B cell (primary cell): Measurements from ENCODE around the gene HAPSTR1. TPM values are rescaled to one million over a fixed set of nuclear protein-coding genes. Genes with fewer than 3 reads are reported as not detected.

ENCODE experiments used
- ATAC-seq: fragments of 200-7000 bp; cut with Tn5 transposase; one replicate; pipeline ENCODE4 v1.10.0; 2021; ENCODE audit warnings: low read depth, mild to moderate bottlenecking, moderate number of reproducible peaks, moderate library complexity
- CTCF ChIA-PET: fragments of 350-600 bp; sonication (Branson Sonifier 250); formaldehyde crosslinking; loops from one replicate; lab custom pipeline; 2021; ENCODE audit warnings: antibody characterized with exemption, inconsistent platforms; lab: Charles Lee
- POLR2A ChIA-PET: fragments of 350-600 bp; sonication (Branson Sonifier 250); formaldehyde crosslinking; loops from one replicate; lab custom pipeline; 2021; ENCODE audit warnings: antibody characterized with exemption; lab: Charles Lee
- DNase-seq: peaks from one replicate; pipeline ENCODE4 v3.0.0; 2013
- H2AFZ ChIP-seq: 2 replicates; pipeline ENCODE4 v1.6.1; 2012; ENCODE audit warnings: mild to moderate bottlenecking, low read depth, low read length; ENCODE audit not compliant: insufficient read depth, poor library complexity, severe bottlenecking
- H3K27ac ChIP-seq, 2 donors: 1 replicate in 1 of 2; 2 replicates in 1 of 2; pipeline ENCODE4 v1.5.1; 2012 to 2013; ENCODE audit warnings: low read length in 2 of 2, mild to moderate bottlenecking in 2 of 2, moderate library complexity in 1 of 2
- H3K27me3 ChIP-seq, 4 experiments: fragments of 200-600 bp in 1 of 4; sonication (generic) in 1 of 4; replicated peaks in 1 of 4; 1 replicate in 2 of 4; 2 replicates in 2 of 4; pipeline versions ENCODE4 v1.6.1 to v1.7.0; 2013 to 2016; ENCODE audit warnings: low read length in 3 of 4, mild to moderate bottlenecking in 2 of 4, mixed read lengths in 1 of 4, moderate library complexity in 1 of 4; ENCODE audit not compliant: insufficient read depth in 4 of 4, control insufficient read depth in 3 of 4; ENCODE audit errors: control extremely low read depth in 1 of 4
- H3K36me3 ChIP-seq, 2 experiments: replicated peaks in 1 of 2; 1 replicate in 1 of 2; 2 replicates in 1 of 2; pipeline versions ENCODE4 v1.6.1 to v1.7.1; 2013; ENCODE audit warnings: low read length in 1 of 2; ENCODE audit not compliant: insufficient read depth in 2 of 2, control insufficient read depth in 1 of 2; ENCODE audit errors: control extremely low read depth in 1 of 2, extremely low read depth in 1 of 2
- H3K4me1 ChIP-seq, 2 donors: fragments of 200-600 bp in 1 of 2; sonication (generic) in 1 of 2; 1 replicate in 1 of 2; 2 replicates in 1 of 2; pipeline versions ENCODE4 v1.5.1 to v1.6.1; 2013 to 2017; ENCODE audit warnings: low read length in 2 of 2; ENCODE audit not compliant: control insufficient read depth in 2 of 2, insufficient read depth in 2 of 2
- H3K4me2 ChIP-seq: replicated peaks from 2 replicates; pipeline ENCODE3; 2012; ENCODE audit warnings: mild to moderate bottlenecking, low read depth, low read length; ENCODE audit not compliant: poor library complexity, severe bottlenecking
- H3K4me3 ChIP-seq, 5 experiments: fragments of 200-600 bp in 1 of 5; sonication (generic) in 1 of 5; 1 replicate in 3 of 5; 2 replicates in 2 of 5; pipeline versions ENCODE4 v1.5.1 to v1.7.0; 2011 to 2016; ENCODE audit warnings: low read length in 4 of 5, mild to moderate bottlenecking in 4 of 5, low read depth in 2 of 5, control low read depth in 1 of 5, moderate library complexity in 1 of 5; ENCODE audit not compliant: insufficient read depth in 1 of 5; ENCODE audit errors: control extremely low read depth in 1 of 5, extremely low read depth in 1 of 5
- H3K79me2 ChIP-seq: fragments of 200-600 bp; sonication (generic); one replicate; pipeline ENCODE4 v1.6.0; 2016; ENCODE audit warnings: low read length; ENCODE audit not compliant: control insufficient read depth, insufficient read depth
- H3K9ac ChIP-seq: fragments of 200-600 bp; sonication (generic); 2 replicates; pipeline ENCODE4 v1.6.1; 2017; ENCODE audit warnings: mild to moderate bottlenecking, low read length, moderate library complexity
- H3K9me3 ChIP-seq, 3 donors: one replicate each; pipeline versions ENCODE4 v1.6.1 to v1.7.1; 2013; ENCODE audit warnings: low read length in 2 of 3; ENCODE audit not compliant: control insufficient read depth in 2 of 3, insufficient read depth in 1 of 3; ENCODE audit errors: control extremely low read depth in 1 of 3
- H4K20me1 ChIP-seq: 2 replicates; pipeline ENCODE4 v1.6.0; 2012; ENCODE audit warnings: mild to moderate bottlenecking, low read length; ENCODE audit not compliant: insufficient read depth, control insufficient read depth, poor library complexity, severe bottlenecking
- H3K27ac Mint-ChIP-seq: one replicate; pipeline ENCODE4 v1.8.0; 2021; ENCODE audit warnings: mixed read lengths
- H3K27me3 Mint-ChIP-seq: one replicate; pipeline ENCODE4 v1.8.0; 2021; ENCODE audit warnings: mixed read lengths
- H3K4me1 Mint-ChIP-seq: one replicate; pipeline ENCODE4 v1.8.0; 2021; ENCODE audit warnings: mixed read lengths
- H3K4me3 Mint-ChIP-seq: one replicate; pipeline ENCODE4 v1.8.0; 2021; ENCODE audit warnings: mixed read lengths
- H3K9me3 Mint-ChIP-seq: one replicate; pipeline ENCODE4 v1.8.0; 2022; ENCODE audit warnings: mixed read lengths; ENCODE audit not compliant: insufficient read depth
- EZH2 ChIP-seq: IDR thresholded peaks from 2 replicates; pipeline ENCODE4 v1.6.1; 2012; ENCODE audit warnings: borderline replicate concordance, low read depth, mild to moderate bottlenecking, moderate library complexity, low read length; ENCODE audit not compliant: insufficient read depth, poor library complexity, severe bottlenecking
- WGBS: methylation state at CpG from one replicate; pipeline ENCODE4 v1.1.5; 2013; ENCODE audit warnings: missing lambda C conversion rate; ENCODE audit not compliant: insufficient coverage; 5-methylcytosine and 5-hydroxymethylcytosine counted together
- intact Hi-C: fragments of 100-400 bp; cut with micrococcal nuclease; formaldehyde crosslinking; loops from one replicate; pipeline ENCODE4 v1.10.0; 2022
- polyA plus RNA-seq: library from polyadenylated mRNA; depleted of rRNA; stranded (reverse); fragments of >200 nt; gene quantifications from 2 replicates; pipeline ENCODE4 v1.2.3, GENCODE V29; 2012
- total RNA-seq, 2 donors: library from RNA; stranded (reverse); fragments of 120-200 nt in 1 of 2; gene quantifications; 1 replicate in 1 of 2; 2 replicates in 1 of 2; pipeline versions ENCODE4 v1.2.3 to v1.2.4, GENCODE V29; 2013 to 2022
- TF ChIP-seq, protein P1 (sequence below): fragments of 200-600 bp; IDR thresholded peaks from one replicate; pipeline ENCODE4 v1.8.0; 2022; ENCODE audit warnings: antibody characterized with exemption, mild to moderate bottlenecking

Gene HAPSTR1
- total and polyA plus RNA-seq, 2 donors (not counting 1 experiment from before 2014, with no cell fraction given), result 35.5 to 99.2 TPM

DNA sequence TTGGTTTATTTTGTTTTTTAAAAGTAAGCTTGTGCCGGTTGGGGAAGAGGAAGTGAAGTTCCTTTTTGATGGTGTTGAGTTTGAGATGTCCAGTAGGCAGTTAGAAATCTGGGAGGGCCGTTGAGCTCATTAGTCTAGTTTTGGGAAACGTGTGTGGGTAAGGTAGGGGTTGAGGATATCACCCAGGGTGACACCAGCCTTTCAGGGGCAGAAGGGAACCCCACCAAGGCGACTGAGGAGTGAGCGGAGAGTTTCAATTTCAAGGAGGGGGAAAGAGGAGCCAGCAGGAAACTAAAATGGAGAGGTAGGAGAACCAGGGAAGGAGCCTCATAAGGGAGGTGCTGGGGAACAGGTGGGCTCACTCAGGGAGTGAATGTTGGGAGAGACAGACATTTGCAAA is 22.7 kb downstream of the HAPSTR1 start:
- H3K4me1 Mint-ChIP-seq, result peaks cover 84% of the 10 kb centered on the region
- Histone ChIP-seq H3K27me3 (no peaks in the 10 kb centered on the region), H4K20me1 (peaks cover 98% of the 10 kb centered on the region), H3K9ac (no peak overlapping the region), H3K4me1 (peaks cover 40 to 57% of the 10 kb centered on the region in 2 donors), H3K4me3 (no peak overlapping the region), H2AFZ (no peak overlapping the region), H3K27ac (peak overlapping the region in 1 of 2 donors; percentile 64), H3K79me2 (peaks cover 98% of the 10 kb centered on the region), H3K36me3 (peaks cover 3 to 83% of the 10 kb centered on the region in 2 experiments), H3K9me3 (no peaks in the 10 kb centered on the region), H3K4me2 (peak overlapping the region; percentile 29)
- no peak for ATAC-seq
- TF ChIP-seq EZH2, result no peak
- TF ChIP-seq, protein P1, sequence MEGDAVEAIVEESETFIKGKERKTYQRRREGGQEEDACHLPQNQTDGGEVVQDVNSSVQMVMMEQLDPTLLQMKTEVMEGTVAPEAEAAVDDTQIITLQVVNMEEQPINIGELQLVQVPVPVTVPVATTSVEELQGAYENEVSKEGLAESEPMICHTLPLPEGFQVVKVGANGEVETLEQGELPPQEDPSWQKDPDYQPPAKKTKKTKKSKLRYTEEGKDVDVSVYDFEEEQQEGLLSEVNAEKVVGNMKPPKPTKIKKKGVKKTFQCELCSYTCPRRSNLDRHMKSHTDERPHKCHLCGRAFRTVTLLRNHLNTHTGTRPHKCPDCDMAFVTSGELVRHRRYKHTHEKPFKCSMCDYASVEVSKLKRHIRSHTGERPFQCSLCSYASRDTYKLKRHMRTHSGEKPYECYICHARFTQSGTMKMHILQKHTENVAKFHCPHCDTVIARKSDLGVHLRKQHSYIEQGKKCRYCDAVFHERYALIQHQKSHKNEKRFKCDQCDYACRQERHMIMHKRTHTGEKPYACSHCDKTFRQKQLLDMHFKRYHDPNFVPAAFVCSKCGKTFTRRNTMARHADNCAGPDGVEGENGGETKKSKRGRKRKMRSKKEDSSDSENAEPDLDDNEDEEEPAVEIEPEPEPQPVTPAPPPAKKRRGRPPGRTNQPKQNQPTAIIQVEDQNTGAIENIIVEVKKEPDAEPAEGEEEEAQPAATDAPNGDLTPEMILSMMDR, result no peak
- no peaks in the 10 kb centered on the region for H3K27me3 Mint-ChIP-seq
- 44% methylated on average over 5 of the region's 5 CpGs for WGBS
- H3K4me3 Mint-ChIP-seq, result no peak overlapping the region
- intact Hi-C loops, result no loop called here
- peak overlapping the region; percentile 64 for H3K27ac Mint-ChIP-seq
- ChIA-PET POLR2A (interaction anchor here (1.1 kb wide), 1 partner anchor 20 kb away, joined by 4 read pairs; no protein-coding TSS in a partner anchor), CTCF (interaction anchor here (0.5 to 1.3 kb wide), 2 partner anchors 25 to 178 kb away, joined by 3 read pairs; no protein-coding TSS in a partner anchor)
- DNase-seq, result no peak
- no peaks in the 10 kb centered on the region for H3K9me3 Mint-ChIP-seq

DNA sequence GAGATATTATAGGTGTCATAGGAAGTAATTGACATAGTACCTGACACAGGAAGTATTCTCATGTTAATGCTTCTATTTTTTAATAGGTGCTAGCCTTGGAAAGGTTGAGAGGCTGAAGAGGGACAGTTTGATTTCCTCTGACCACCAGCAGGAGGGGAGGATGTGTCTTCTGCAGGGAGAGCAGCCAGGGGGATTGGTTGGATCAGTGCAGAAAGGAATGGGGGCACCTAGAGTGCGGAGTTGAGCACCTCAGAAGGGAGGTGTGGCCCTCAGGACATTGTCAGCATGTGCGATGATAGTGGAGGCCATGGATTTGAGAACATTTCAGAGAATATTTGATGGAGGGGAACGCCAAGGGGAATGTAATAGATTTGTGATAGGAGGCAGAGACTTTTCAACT is 23.4 kb downstream of the HAPSTR1 start:
- Histone ChIP-seq H3K79me2 (peaks cover 96% of the 10 kb centered on the region), H3K4me3 (no peak overlapping the region), H3K9ac (no peak overlapping the region), H2AFZ (no peak overlapping the region), H3K9me3 (no peaks in the 10 kb centered on the region), H3K4me1 (peaks cover 34 to 50% of the 10 kb centered on the region in 2 donors), H3K27ac (peak overlapping the region in 1 of 2 donors; percentile 64), H4K20me1 (peaks cover 95% of the 10 kb centered on the region), H3K27me3 (no peaks in the 10 kb centered on the region), H3K4me2 (peak overlapping the region; percentile 29), H3K36me3 (peaks cover 3 to 78% of the 10 kb centered on the region in 2 experiments)
- H3K4me3 Mint-ChIP-seq, result no peak overlapping the region
- H3K27ac Mint-ChIP-seq, result peak overlapping the region; percentile 64
- no peaks in the 10 kb centered on the region for H3K9me3 Mint-ChIP-seq
- CTCF ChIA-PET, result no interaction called here
- POLR2A ChIA-PET, result no interaction called here
- DNase-seq, result no peak
- WGBS, result 100% methylated on average over 2 of the region's 3 CpGs
- TF ChIP-seq, protein P1, result no peak
- TF ChIP-seq EZH2, result no peak
- H3K4me1 Mint-ChIP-seq, result peaks cover 82% of the 10 kb centered on the region
- intact Hi-C loops, result no loop called here
- ATAC-seq, result no peak
- no peaks in the 10 kb centered on the region for H3K27me3 Mint-ChIP-seq
